Measurements from ENCODE around the gene ZNF445.

GRCh38 chr3:44419116-44419922, 58.2 kb downstream of the ZNF445 start:
- TF ChIP-seq CTCF (IDR thresholded peaks at IDR 0.05) = no peak
- TF ChIP-seq POLR2A (IDR thresholded peaks at IDR 0.05) = no peak

Measured in body of pancreas (tissue), 4 donors.